Gastrocnemius medialis (tissue), 4 donors: ENCODE results near the gene MAML1. TPM values are rescaled to one million over a fixed set of nuclear protein-coding genes. Genes with fewer than 3 reads are reported as not detected.

ENCODE experiments used
- ATAC-seq, 2 donors: fragments of 150-250 bp; one replicate each; pipeline ENCODE4 v1.9.1; 2016
- DNase-seq, 2 donors: peaks; one replicate each; pipeline ENCODE4 v3.0.0-alpha.2; 2019
- H3K27ac ChIP-seq, 4 donors: fragments of 200-600 bp; sonication (generic); 1 replicate in 1 of 4; 2 replicates in 3 of 4; pipeline ENCODE4 v1.5.1; 2016 to 2018; ENCODE audit warnings: mild to moderate bottlenecking in 2 of 4, moderate library complexity in 1 of 4
- H3K27me3 ChIP-seq, 3 donors: fragments of 200-600 bp; sonication (generic) in 2 of 3; 1 replicate in 1 of 3; 2 replicates in 2 of 3; pipeline versions ENCODE4 v1.5.1 to v1.6.0; 2016 to 2019; ENCODE audit warnings: mild to moderate bottlenecking in 1 of 3, moderate library complexity in 1 of 3
- H3K36me3 ChIP-seq, 2 donors: fragments of 200-600 bp; sonication (generic) in 1 of 2; one replicate each; pipeline ENCODE4 v1.5.1; 2017 to 2018
- H3K4me1 ChIP-seq, 2 donors: fragments of 200-600 bp; sonication (generic) in 1 of 2; one replicate each; pipeline ENCODE4 v1.5.1; 2016 to 2017; ENCODE audit warnings: mild to moderate bottlenecking in 2 of 2
- H3K4me3 ChIP-seq, 4 donors: fragments of 200-600 bp; sonication (generic) in 3 of 4; 1 replicate in 1 of 4; 2 replicates in 3 of 4; pipeline ENCODE4 v1.5.1; 2016 to 2019; ENCODE audit warnings: mild to moderate bottlenecking in 2 of 4
- H3K9me3 ChIP-seq, 3 donors: fragments of 200-600 bp; sonication (generic) in 2 of 3; 1 replicate in 1 of 3; 2 replicates in 2 of 3; pipeline ENCODE4 v1.5.1; 2016 to 2019
- POLR2A ChIP-seq, 2 donors: fragments of 450-650 bp; IDR thresholded peaks; one replicate each; pipeline ENCODE4 v1.6.1; 2017; ENCODE audit warnings: antibody characterized with exemption in 2 of 2, mild to moderate bottlenecking in 2 of 2, moderate library complexity in 2 of 2
- in situ Hi-C, 4 donors: fragments of 200-750 bp; cut with MboI; loops; one replicate each; pipeline versions ENCODE4 v1.15.0 to v1.8.0; 2017; ENCODE audit warnings: low sequenced_read_pairs in 4 of 4
- intact Hi-C: fragments of 100-400 bp; cut with DNase I; formaldehyde crosslinking; loops from one replicate; pipeline ENCODE4 v1.15.1; 2023; ENCODE audit warnings: low total_unique reads
- total RNA-seq, 4 donors: library from RNA; depleted of rRNA; stranded (reverse); fragments of >200 nt; gene quantifications; one replicate each; pipeline versions ENCODE4 v1.1.0 to v1.2.3, GENCODE V29; 2016
- TF ChIP-seq, protein P1 (sequence below), 5 experiments: fragments of 450-650 bp in 3 of 5; fragments of 200-600 bp in 2 of 5; sonication (generic) in 2 of 5; IDR thresholded peaks in 4 of 5; conservative IDR thresholded peaks in 1 of 5; 1 replicate in 4 of 5; 2 replicates in 1 of 5; pipeline ENCODE4 v1.5.1; 2016 to 2019; ENCODE audit warnings: antibody characterized with exemption in 5 of 5, mild to moderate bottlenecking in 3 of 5, moderate library complexity in 3 of 5

The MAML1 gene
- total RNA-seq, 4 donors from 2014 or later = 14.4 to 16.3 (median 15.1) TPM

DNA sequence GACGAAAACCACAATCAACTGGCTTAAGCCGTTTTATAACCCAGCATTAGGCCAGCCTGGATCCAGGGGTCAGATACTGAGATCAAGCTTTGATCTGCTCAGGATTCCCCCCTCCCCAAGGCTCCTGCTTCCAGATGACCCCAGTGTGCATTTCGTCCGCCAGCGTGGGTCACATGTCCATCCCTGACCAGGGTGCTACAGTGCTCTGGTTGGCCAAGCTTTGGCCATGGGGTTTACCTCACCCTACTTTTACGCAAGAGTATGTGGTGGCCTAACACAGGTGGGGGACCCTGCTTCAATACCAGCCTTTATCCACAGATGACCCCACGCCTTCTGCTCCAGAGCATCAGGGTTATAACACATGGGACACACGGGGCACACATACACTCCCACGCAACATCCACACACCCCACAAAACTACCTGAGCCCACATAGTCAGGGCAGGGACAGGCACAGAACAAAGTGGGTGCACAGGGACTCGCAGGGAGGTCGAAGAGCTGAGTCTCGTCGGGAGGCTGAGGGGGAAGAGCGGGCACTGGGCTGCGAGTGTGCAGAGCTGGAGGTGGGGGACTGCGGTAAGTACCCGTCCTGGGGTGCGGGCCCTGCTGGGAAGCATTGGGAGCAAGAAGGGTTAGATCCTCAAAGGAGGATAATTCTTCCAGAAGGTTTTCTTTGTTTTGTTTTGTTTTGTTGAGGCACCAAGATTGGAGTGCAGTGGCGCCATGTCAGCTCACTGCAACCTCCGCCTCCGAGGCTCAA is 83.0 kb downstream of the MAML1 start:
- Histone ChIP-seq H3K4me3 (no peak overlapping the region), H3K4me1 (peaks cover 23 to 32% of the 10 kb centered on the region in 2 donors)

DNA sequence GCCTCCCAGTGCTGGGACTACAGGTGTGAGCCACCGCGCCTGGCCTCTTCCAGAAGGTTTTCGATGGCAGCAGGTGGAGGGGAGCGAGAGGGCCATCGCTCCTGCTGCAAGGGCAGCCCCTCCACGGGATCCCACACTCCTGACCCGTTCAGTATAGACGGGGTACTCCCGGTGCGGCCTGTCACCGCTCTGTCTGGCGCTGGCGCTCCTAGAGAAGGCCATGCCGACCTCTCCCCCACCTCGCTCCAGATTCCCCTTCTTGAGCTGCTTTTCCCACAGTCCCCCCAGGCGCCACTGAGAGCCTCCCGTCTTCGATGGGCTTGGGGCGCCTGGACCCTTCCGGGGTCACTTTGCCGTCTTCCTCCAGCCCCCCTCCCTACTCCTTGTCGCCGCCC is 83.8 kb downstream of the MAML1 start:
- no peaks in the 10 kb centered on the region for H3K27me3 ChIP-seq
- peak overlapping the region; percentile 95 to 100 (median 99) for H3K27ac ChIP-seq
- in situ Hi-C loops (no loop called here), intact Hi-C loops (loop anchor here (5.0 kb wide), 1 partner anchor 139 kb away; no protein-coding TSS in a partner anchor)
- H3K4me3 ChIP-seq = peak overlapping the region; percentile 45 to 58 (median 54)
- ATAC-seq = no peak
- no peak for DNase-seq
- no peaks in the 10 kb centered on the region for H3K9me3 ChIP-seq
- H3K4me1 ChIP-seq = peaks cover 23 to 32% of the 10 kb centered on the region in 2 donors
- H3K36me3 ChIP-seq = no peaks in the 10 kb centered on the region
- TF ChIP-seq POLR2A (IDR thresholded peaks at IDR 0.05) = no peak
- TF ChIP-seq, protein P1, sequence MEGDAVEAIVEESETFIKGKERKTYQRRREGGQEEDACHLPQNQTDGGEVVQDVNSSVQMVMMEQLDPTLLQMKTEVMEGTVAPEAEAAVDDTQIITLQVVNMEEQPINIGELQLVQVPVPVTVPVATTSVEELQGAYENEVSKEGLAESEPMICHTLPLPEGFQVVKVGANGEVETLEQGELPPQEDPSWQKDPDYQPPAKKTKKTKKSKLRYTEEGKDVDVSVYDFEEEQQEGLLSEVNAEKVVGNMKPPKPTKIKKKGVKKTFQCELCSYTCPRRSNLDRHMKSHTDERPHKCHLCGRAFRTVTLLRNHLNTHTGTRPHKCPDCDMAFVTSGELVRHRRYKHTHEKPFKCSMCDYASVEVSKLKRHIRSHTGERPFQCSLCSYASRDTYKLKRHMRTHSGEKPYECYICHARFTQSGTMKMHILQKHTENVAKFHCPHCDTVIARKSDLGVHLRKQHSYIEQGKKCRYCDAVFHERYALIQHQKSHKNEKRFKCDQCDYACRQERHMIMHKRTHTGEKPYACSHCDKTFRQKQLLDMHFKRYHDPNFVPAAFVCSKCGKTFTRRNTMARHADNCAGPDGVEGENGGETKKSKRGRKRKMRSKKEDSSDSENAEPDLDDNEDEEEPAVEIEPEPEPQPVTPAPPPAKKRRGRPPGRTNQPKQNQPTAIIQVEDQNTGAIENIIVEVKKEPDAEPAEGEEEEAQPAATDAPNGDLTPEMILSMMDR (IDR thresholded peaks at IDR 0.05 in 4 of 5, conservative IDR thresholded peaks at IDR 0.05 in 1 of 5) = no peak

More for the DNA sequence above, 83.0 kb downstream of the MAML1 start:
- TF ChIP-seq POLR2A (IDR thresholded peaks at IDR 0.05) = no peak
- TF ChIP-seq, protein P1 (IDR thresholded peaks at IDR 0.05 in 4 of 5, conservative IDR thresholded peaks at IDR 0.05 in 1 of 5) = no peak
- peak in 1 of 2 donors; percentile 1 for DNase-seq
- ATAC-seq = no peak
- Histone ChIP-seq H3K27ac (no peak overlapping the region), H3K9me3 (no peaks in the 10 kb centered on the region), H3K27me3 (no peaks in the 10 kb centered on the region), H3K36me3 (no peaks in the 10 kb centered on the region)
- in situ Hi-C loops (no loop called here), intact Hi-C loops (loop anchor here (5.0 kb wide), 1 partner anchor 138 kb away; no protein-coding TSS in a partner anchor)

DNA sequence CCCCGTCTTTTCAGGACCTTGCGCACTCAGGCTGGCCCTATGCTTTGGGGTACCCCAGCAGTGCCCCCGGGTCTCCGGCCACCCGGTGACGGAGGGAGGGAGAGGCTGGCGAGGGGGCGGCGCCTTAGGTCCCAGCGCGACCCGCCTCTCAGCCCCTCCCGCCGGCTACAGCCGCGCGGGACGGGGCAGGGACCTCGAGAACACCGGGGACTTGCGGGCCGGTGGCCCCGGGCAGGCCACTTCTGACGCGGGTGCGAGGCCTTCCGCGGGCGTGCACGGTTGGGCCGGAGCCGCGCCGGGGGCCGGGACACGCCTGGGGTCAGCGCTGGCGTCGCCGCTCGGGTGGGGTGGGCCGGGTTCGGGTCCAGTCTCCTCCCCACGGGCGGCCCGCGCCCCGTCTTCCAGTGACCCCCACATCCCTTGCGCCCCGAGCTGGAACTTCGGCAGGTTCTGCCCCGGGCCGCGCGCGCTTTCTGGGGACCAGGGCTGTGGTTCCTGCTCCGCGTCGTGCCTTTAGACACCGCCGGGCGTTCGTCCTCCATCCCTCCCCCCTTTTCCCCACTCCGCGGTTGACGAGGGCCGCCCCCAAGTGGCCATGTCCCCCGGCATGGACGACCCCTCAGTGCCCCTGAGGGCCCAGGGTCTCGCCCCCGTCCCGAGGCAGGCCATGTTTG is 84.3 kb downstream of the MAML1 start:
- H3K4me1 ChIP-seq = peaks cover 23 to 33% of the 10 kb centered on the region in 2 donors
- peak overlapping the region; percentile 45 to 58 (median 54) for H3K4me3 ChIP-seq
- peak in 1 of 2 donors; percentile 31 for TF ChIP-seq POLR2A (IDR thresholded peaks at IDR 0.05)
- TF ChIP-seq, protein P1 (IDR thresholded peaks at IDR 0.05 in 4 of 5, conservative IDR thresholded peaks at IDR 0.05 in 1 of 5) = no peak
- H3K27ac ChIP-seq = peak overlapping the region; percentile 95 to 100 (median 99)
- no peaks in the 10 kb centered on the region for H3K9me3 ChIP-seq
- DNase-seq = peak in 1 of 2 donors; percentile 2
- in situ Hi-C loops (no loop called here), intact Hi-C loops (loop anchor here (5.0 kb wide), 1 partner anchor 140 kb away; no protein-coding TSS in a partner anchor)
- peaks cover 0 to 2% of the 10 kb centered on the region in 2 donors for H3K36me3 ChIP-seq
- ATAC-seq = no peak
- no peaks in the 10 kb centered on the region for H3K27me3 ChIP-seq

DNA sequence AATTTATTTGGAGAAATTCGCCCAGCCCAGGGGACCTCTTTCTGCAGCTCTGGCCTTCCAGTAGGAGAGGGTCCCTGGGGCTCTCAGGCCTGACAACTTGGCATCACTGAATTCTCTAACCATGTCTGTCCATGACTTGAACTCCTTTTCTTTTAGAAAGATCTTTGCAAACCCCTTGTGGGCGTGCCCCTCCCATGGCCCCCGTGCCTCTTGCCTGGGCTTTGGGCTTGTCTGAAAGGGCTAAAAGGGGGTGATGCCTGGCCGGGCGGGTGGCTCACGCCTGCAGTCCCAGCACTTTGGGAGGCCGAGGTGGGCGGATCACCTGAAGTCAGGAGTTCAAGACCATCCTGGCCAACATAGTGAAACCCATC is 84.8 kb downstream of the MAML1 start:
- H3K4me3 ChIP-seq = peak overlapping the region; percentile 45 to 58 (median 54)
- no peaks in the 10 kb centered on the region for H3K9me3 ChIP-seq
- no peaks in the 10 kb centered on the region for H3K27me3 ChIP-seq
- TF ChIP-seq POLR2A (IDR thresholded peaks at IDR 0.05) = no peak
- TF ChIP-seq, protein P1 (IDR thresholded peaks at IDR 0.05 in 4 of 5, conservative IDR thresholded peaks at IDR 0.05 in 1 of 5) = no peak
- intact Hi-C loops = loop anchor here (5.0 kb wide), 1 partner anchor 140 kb away; no protein-coding TSS in a partner anchor
- peaks cover 28 to 38% of the 10 kb centered on the region in 2 donors for H3K4me1 ChIP-seq
- in situ Hi-C loops = no loop called here
- H3K27ac ChIP-seq = peak overlapping the region; percentile 95 to 100 (median 99)
- peak in 1 of 2 donors; percentile 2 for DNase-seq
- no peak for ATAC-seq
- peaks cover 0 to 7% of the 10 kb centered on the region in 2 donors for H3K36me3 ChIP-seq
